ENCODE data around the gene AWAT2.

- TF ChIP-seq RELA (CRISPR knock-in tag; IDR thresholded peaks at IDR 0.05; ENCODE audit: borderline replicate concordance): no peak
- no peak for TF ChIP-seq PRDM15 (CRISPR knock-in tag; IDR thresholded peaks at IDR 0.05)
- no peak for TF ChIP-seq CTCF (IDR thresholded peaks at IDR 0.05)
- TF ChIP-seq, protein P1, sequence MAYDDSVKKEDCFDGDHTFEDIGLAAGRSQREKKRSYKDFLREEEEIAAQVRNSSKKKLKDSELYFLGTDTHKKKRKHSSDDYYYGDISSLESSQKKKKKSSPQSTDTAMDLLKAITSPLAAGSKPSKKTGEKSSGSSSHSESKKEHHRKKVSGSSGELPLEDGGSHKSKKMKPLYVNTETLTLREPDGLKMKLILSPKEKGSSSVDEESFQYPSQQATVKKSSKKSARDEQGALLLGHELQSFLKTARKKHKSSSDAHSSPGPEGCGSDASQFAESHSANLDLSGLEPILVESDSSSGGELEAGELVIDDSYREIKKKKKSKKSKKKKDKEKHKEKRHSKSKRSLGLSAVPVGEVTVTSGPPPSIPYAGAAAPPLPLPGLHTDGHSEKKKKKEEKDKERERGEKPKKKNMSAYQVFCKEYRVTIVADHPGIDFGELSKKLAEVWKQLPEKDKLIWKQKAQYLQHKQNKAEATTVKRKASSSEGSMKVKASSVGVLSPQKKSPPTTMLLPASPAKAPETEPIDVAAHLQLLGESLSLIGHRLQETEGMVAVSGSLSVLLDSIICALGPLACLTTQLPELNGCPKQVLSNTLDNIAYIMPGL (CRISPR knock-in tag; IDR thresholded peaks at IDR 0.05): no peak
Observed at GRCh38 chrX:70001269-70001668, 48.5 kb downstream of the AWAT2 start.
